Nephron (organoid): ENCODE data around the gene MGME1.

Source experiments
- H3K27ac Mint-ChIP-seq, 3 experiments: 2 replicates each; pipeline ENCODE4 v1.8.0; 2020; ENCODE audit warnings: mixed read lengths in 3 of 3, mild to moderate bottlenecking in 2 of 3, moderate library complexity in 1 of 3
- H3K27me3 Mint-ChIP-seq: 2 replicates; pipeline ENCODE4 v1.8.0; 2021; ENCODE audit warnings: low read depth, mild to moderate bottlenecking, moderate library complexity, mixed read lengths
- H3K36me3 Mint-ChIP-seq: 2 replicates; pipeline ENCODE4 v1.8.0; 2020; ENCODE audit warnings: low read depth, mixed read lengths
- H3K4me1 Mint-ChIP-seq: 2 replicates; pipeline ENCODE4 v1.8.0; 2020; ENCODE audit warnings: mixed read lengths
- H3K4me3 Mint-ChIP-seq, 3 experiments: 2 replicates each; pipeline ENCODE4 v1.8.0; 2020; ENCODE audit warnings: mild to moderate bottlenecking in 3 of 3, mixed read lengths in 3 of 3, moderate library complexity in 2 of 3
- H3K9me3 Mint-ChIP-seq: 2 replicates; pipeline ENCODE4 v1.8.0; 2020; ENCODE audit warnings: mixed read lengths
- CTCF ChIP-seq, 3 experiments: fragments of 200-600 bp; sonication (generic); IDR thresholded peaks; one replicate each; pipeline ENCODE4 v1.5.0; 2021; ENCODE audit warnings: antibody characterized with exemption in 3 of 3; ENCODE audit not compliant: unreplicated experiment in 3 of 3

Gene MGME1

GRCh38 chr20:17968366-17969277, at the start of gene MGME1, which contains the start of gene SNX5:
Gene MGME1 (plus strand): TSS chr20:17969018. CDS start chr20:17969860, 842 bp downstream.
Gene SNX5 (minus strand): TSS chr20:17968794. CDS start chr20:17968425, 369 bp downstream.
- peaks cover 3% of the 10 kb centered on the region for H3K27me3 Mint-ChIP-seq
- TF ChIP-seq CTCF (IDR thresholded peaks at IDR 0.05; ENCODE audit: unreplicated experiment in 3 of 3), result no peak
- peak within 1 kb of the TSS; percentile 99 for H3K27ac Mint-ChIP-seq
- no peaks in the 10 kb centered on the region for H3K9me3 Mint-ChIP-seq
- peaks cover 9% of the 10 kb centered on the region for H3K36me3 Mint-ChIP-seq
- peak within 1 kb of the TSS; percentile 95 to 99 (median 96) for H3K4me3 Mint-ChIP-seq
- peaks cover 75% of the 10 kb centered on the region for H3K4me1 Mint-ChIP-seq

GRCh38 chr20:17919149-17919548, 49.7 kb upstream of the MGME1 start:
- no peaks in the 10 kb centered on the region for H3K36me3 Mint-ChIP-seq
- peaks cover 2% of the 10 kb centered on the region for H3K27me3 Mint-ChIP-seq
- peaks cover 24% of the 10 kb centered on the region for H3K4me1 Mint-ChIP-seq
- TF ChIP-seq CTCF (IDR thresholded peaks at IDR 0.05; ENCODE audit: unreplicated experiment in 3 of 3), result no peak
- H3K27ac Mint-ChIP-seq, result no peak overlapping the region
- H3K4me3 Mint-ChIP-seq, result no peak overlapping the region
- H3K9me3 Mint-ChIP-seq, result no peaks in the 10 kb centered on the region

- H3K36me3 Mint-ChIP-seq, result no peaks in the 10 kb centered on the region
- TF ChIP-seq CTCF (IDR thresholded peaks at IDR 0.05; ENCODE audit: unreplicated experiment in 3 of 3), result no peak
- H3K27ac Mint-ChIP-seq, result peak overlapping the region in 2 of 3 experiments; percentile 74 to 82
- no peak overlapping the region for H3K4me3 Mint-ChIP-seq
- no peaks in the 10 kb centered on the region for H3K9me3 Mint-ChIP-seq
- peaks cover 34% of the 10 kb centered on the region for H3K4me1 Mint-ChIP-seq
- H3K27me3 Mint-ChIP-seq, result peaks cover 3% of the 10 kb centered on the region
These were observed 47.0 kb upstream of the MGME1 start for GRCh38 chr20:17921774-17922173.

- peaks cover 3% of the 10 kb centered on the region for H3K27me3 Mint-ChIP-seq
- peak overlapping the region; percentile 65 to 82 (median 82) for H3K27ac Mint-ChIP-seq
- no peak for TF ChIP-seq CTCF (IDR thresholded peaks at IDR 0.05; ENCODE audit: unreplicated experiment in 3 of 3)
- H3K36me3 Mint-ChIP-seq, result no peaks in the 10 kb centered on the region
- H3K9me3 Mint-ChIP-seq, result no peaks in the 10 kb centered on the region
- peaks cover 48% of the 10 kb centered on the region for H3K4me1 Mint-ChIP-seq
- no peak overlapping the region for H3K4me3 Mint-ChIP-seq
These were observed 43.5 kb upstream of the MGME1 start for GRCh38 chr20:17925141-17925939.

GRCh38 chr20:17925940-17926300, 42.9 kb upstream of the MGME1 start:
- Mint-ChIP-seq H3K4me1 (peaks cover 48% of the 10 kb centered on the region), H3K27ac (peak overlapping the region; percentile 14 to 82 (median 53)), H3K9me3 (no peaks in the 10 kb centered on the region), H3K27me3 (peaks cover 3% of the 10 kb centered on the region), H3K36me3 (no peaks in the 10 kb centered on the region), H3K4me3 (no peak overlapping the region)
- TF ChIP-seq CTCF (IDR thresholded peaks at IDR 0.05; ENCODE audit: unreplicated experiment in 3 of 3), result no peak
